PC-3 (cell line): Measurements from ENCODE around the gene ANKS6.

Experiments
- CTCF ChIP-seq: fragments of 300-600 bp; sonication (generic); conservative IDR thresholded peaks from 2 replicates; pipeline ENCODE4 v1.5.1; 2017; ENCODE audit warnings: antibody characterized with exemption, low read depth, mild to moderate bottlenecking, low read length
- EZH2 ChIP-seq: fragments of 300-600 bp; sonication (generic); IDR thresholded peaks from one replicate; pipeline ENCODE4 v1.6.1; 2017; ENCODE audit warnings: antibody characterized with exemption, mild to moderate bottlenecking, low read length; ENCODE audit not compliant: unreplicated experiment

- TF ChIP-seq CTCF (no peak), EZH2 (no peak)
Measured at GRCh38 chr9:98732091-98732490, 64.3 kb downstream of the ANKS6 start.
